ENCODE results near the gene CCDC18. TPM values are rescaled to one million over a fixed set of nuclear protein-coding genes. Genes with fewer than 3 reads are reported as not detected.

CCDC18 gene, protein sequence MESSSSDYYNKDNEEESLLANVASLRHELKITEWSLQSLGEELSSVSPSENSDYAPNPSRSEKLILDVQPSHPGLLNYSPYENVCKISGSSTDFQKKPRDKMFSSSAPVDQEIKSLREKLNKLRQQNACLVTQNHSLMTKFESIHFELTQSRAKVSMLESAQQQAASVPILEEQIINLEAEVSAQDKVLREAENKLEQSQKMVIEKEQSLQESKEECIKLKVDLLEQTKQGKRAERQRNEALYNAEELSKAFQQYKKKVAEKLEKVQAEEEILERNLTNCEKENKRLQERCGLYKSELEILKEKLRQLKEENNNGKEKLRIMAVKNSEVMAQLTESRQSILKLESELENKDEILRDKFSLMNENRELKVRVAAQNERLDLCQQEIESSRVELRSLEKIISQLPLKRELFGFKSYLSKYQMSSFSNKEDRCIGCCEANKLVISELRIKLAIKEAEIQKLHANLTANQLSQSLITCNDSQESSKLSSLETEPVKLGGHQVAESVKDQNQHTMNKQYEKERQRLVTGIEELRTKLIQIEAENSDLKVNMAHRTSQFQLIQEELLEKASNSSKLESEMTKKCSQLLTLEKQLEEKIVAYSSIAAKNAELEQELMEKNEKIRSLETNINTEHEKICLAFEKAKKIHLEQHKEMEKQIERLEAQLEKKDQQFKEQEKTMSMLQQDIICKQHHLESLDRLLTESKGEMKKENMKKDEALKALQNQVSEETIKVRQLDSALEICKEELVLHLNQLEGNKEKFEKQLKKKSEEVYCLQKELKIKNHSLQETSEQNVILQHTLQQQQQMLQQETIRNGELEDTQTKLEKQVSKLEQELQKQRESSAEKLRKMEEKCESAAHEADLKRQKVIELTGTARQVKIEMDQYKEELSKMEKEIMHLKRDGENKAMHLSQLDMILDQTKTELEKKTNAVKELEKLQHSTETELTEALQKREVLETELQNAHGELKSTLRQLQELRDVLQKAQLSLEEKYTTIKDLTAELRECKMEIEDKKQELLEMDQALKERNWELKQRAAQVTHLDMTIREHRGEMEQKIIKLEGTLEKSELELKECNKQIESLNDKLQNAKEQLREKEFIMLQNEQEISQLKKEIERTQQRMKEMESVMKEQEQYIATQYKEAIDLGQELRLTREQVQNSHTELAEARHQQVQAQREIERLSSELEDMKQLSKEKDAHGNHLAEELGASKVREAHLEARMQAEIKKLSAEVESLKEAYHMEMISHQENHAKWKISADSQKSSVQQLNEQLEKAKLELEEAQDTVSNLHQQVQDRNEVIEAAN (N-terminal part only)
- total RNA-seq (2014; rRNA removed; shearing (Covaris generic)) (46.5 and 49.1 TPM in 2 replicates), total RNA-seq (2022) (59.0 and 67.9 TPM in 2 replicates), Bru-seq, nascent RNA (percentile 90 among the genes with signal in this experiment), BruChase-seq, experiment 1, labeled RNA remaining after a 6-hour chase (percentile 88 among the genes with signal in this experiment), BruChase-seq, experiment 2, labeled RNA remaining after a 2-hour chase (percentile 90 among the genes with signal in this experiment)
- long read RNA-seq, partial matches to known transcripts = 11 of 110 reads
- long read RNA-seq, other reads (novel, unspliced or antisense) = 99 of 110 reads

DNA sequence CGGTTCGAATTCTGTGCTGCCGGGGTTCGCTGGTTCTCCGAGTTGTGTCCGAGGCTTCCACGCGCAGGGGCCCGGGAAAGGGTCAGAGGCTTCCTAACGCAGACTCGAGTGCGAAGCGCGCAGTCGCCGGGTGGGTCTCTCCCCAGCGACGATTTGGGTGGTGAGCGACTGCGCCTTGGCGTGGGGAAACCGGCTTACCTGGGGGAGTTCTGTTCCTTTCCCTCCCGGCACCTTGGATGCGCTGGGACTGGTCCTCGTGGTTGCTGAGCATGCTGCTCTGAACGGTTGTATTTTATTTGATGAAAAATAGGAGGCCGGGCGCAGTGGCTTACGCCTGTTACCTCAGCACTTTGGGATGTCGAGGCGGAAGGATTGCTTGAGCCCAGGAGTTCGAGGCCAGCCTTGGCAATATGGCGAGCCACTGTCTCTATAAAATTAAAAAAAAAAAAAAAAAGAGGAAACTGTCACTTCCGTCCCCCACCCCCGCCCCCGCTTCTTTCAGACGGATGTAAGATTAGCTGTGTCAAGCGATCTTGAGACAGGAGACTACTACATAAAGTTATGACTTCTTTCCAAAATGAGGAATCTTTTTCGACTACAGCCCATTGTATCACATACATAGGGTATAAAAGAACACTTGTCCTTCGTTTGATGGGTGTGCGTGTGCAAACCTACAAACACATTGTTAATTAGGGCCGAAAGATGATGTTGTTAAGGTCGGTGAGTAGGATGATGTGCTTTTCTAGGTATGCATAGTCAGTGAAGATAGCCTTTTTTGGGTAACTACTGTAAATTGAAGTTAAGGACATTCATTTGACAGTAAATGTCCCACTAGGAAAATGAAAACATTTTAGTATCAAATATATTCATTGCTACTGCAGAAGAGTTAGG is at the start of gene CCDC18:
Gene CCDC18 (plus strand): TSS at position 2 of the 891 bp plus-strand sequence. CDS start 2,638 bp downstream, outside the sequence.
- POLR2A ChIA-PET = interaction anchor here (0.7 to 1.8 kb wide), 3 partner anchors 26 to 180 kb away, joined by 3 to 8 read pairs (median 6); no protein-coding TSS in a partner anchor
- peak within 1 kb of the TSS; percentile 53 for H2AFZ ChIP-seq (ENCODE audit: low read length)
- peak; percentile 79 for DNase-seq (ENCODE audit: low spot score)
- intact Hi-C loops (cut with micrococcal nuclease; ENCODE audit: unreplicated experiment) = loop anchor here (5.0 to 10.0 kb wide), 4 partner anchors 159 to 346 kb away; partner anchors contain the start of genes DR1 and RPL5
- CTCF ChIA-PET (ENCODE audit: unreplicated experiment) = no interaction called here
- peaks cover 26% of the 10 kb centered on the region for H4K20me1 ChIP-seq (ENCODE audit: insufficient read depth, low read length)
- peaks cover 60% of the 10 kb centered on the region for H3K36me3 ChIP-seq (ENCODE audit: insufficient read depth, low read length)
- no peaks in the 10 kb centered on the region for H3K9me3 ChIP-seq (ENCODE audit: low read length)
- no peak for TF ChIP-seq EZH2phosphoT487 (IDR thresholded peaks at IDR 0.05; ENCODE audit: borderline replicate concordance, low read depth, low read length)
- TF ChIP-seq, protein P1, sequence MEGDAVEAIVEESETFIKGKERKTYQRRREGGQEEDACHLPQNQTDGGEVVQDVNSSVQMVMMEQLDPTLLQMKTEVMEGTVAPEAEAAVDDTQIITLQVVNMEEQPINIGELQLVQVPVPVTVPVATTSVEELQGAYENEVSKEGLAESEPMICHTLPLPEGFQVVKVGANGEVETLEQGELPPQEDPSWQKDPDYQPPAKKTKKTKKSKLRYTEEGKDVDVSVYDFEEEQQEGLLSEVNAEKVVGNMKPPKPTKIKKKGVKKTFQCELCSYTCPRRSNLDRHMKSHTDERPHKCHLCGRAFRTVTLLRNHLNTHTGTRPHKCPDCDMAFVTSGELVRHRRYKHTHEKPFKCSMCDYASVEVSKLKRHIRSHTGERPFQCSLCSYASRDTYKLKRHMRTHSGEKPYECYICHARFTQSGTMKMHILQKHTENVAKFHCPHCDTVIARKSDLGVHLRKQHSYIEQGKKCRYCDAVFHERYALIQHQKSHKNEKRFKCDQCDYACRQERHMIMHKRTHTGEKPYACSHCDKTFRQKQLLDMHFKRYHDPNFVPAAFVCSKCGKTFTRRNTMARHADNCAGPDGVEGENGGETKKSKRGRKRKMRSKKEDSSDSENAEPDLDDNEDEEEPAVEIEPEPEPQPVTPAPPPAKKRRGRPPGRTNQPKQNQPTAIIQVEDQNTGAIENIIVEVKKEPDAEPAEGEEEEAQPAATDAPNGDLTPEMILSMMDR (conservative IDR thresholded peaks at IDR 0.05; ENCODE audit: low read length) = no peak
- H3K4me2 ChIP-seq (ENCODE audit: low read length) = peak within 1 kb of the TSS; percentile 88
- H3K79me2 ChIP-seq (ENCODE audit: insufficient read depth, low read depth, low read length) = peaks cover 89% of the 10 kb centered on the region
- BruUV-seq (replicated peaks) = TSS peak; percentile 67
- H3K9me2 ChIP-seq (ENCODE audit: insufficient read depth, low read length) = no peaks in the 10 kb centered on the region
- H3K4me3 ChIP-seq (ENCODE audit: low read depth, low read length, poor library complexity, severe bottlenecking) = peak within 1 kb of the TSS; percentile 79
- H3K27ac ChIP-seq (ENCODE audit: low read depth, low read length, poor library complexity, severe bottlenecking) = peak within 1 kb of the TSS; percentile 90
- H3K4me1 ChIP-seq (ENCODE audit: insufficient read depth, low read length, poor library complexity, severe bottlenecking) = peaks cover 56% of the 10 kb centered on the region

DNA sequence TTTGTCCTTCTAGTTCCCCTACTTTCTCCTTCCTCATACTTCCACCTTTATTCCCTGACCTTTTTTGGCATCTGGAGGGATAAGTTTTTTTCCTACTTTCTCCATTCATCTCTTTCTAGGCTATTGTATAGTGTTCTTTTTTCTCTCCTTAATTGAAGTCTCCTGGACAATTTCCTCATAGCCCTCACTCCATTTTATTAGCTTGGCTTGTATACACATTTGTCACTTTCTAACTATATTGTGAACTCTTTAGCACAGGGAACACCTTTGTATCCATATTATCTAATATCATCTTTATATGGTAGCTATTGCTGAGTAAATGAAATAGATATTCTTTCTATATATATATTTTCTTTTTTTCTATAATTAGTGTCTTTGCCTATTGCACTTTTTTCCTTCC is 47.9 kb upstream of the CCDC18 start:
- intact Hi-C loops (cut with micrococcal nuclease; ENCODE audit: unreplicated experiment) = no loop called here
- Histone ChIP-seq H3K79me2 (ENCODE audit: insufficient read depth, low read depth, low read length) (peaks cover 1% of the 10 kb centered on the region; the same call in 1 of the 2 replicates), H3K36me3 (ENCODE audit: insufficient read depth, low read length) (peaks cover 98% of the 10 kb centered on the region), H3K9me3 (ENCODE audit: low read length) (no peaks in the 10 kb centered on the region), H3K4me1 (ENCODE audit: insufficient read depth, low read length, poor library complexity, severe bottlenecking) (no peaks in the 10 kb centered on the region), H4K20me1 (ENCODE audit: insufficient read depth, low read length) (no peaks in the 10 kb centered on the region), H3K9me2 (ENCODE audit: insufficient read depth, low read length) (no peaks in the 10 kb centered on the region), H3K27ac (ENCODE audit: low read depth, low read length, poor library complexity, severe bottlenecking) (no peak overlapping the region), H2AFZ (ENCODE audit: low read length) (no peak overlapping the region), H3K4me2 (ENCODE audit: low read length) (no peak overlapping the region), H3K4me3 (ENCODE audit: low read depth, low read length, poor library complexity, severe bottlenecking) (no peak overlapping the region)
- ChIA-PET POLR2A (interaction anchor here (0.8 to 1.3 kb wide), 7 partner anchors 9 to 633 kb away, joined by 3 read pairs; no protein-coding TSS in a partner anchor), CTCF (ENCODE audit: unreplicated experiment) (no interaction called here)
- no TSS peak for BruUV-seq (replicated peaks)
- DNase-seq (ENCODE audit: low spot score) = no peak
- TF ChIP-seq, protein P1 (conservative IDR thresholded peaks at IDR 0.05; ENCODE audit: low read length) = no peak
- no peak for TF ChIP-seq EZH2phosphoT487 (IDR thresholded peaks at IDR 0.05; ENCODE audit: borderline replicate concordance, low read depth, low read length)

Data from OCI-LY7 (cell line).